CD4-positive, alpha-beta T cell treated with Interleukin-15 for 1 hour (primary cell): Measurements from ENCODE around the gene ICAM2.
A peak's percentile ranks its signal among the peaks of the same experiment; 100 is the strongest.

Experiments
- DNase-seq: peaks from one replicate; pipeline ENCODE4 v3.0.0-alpha.2; 2020

Gene ICAM2

GRCh38 chr17:64020056-64020766 lies at the start of gene ICAM2:
ICAM2 (minus strand) TSS chr17:64020633; CDS start chr17:64006691, 13,942 bp downstream.
- peak; percentile 97 for DNase-seq

- no peak for DNase-seq
Observed at GRCh38 chr17:64070213-64070612, 49.8 kb upstream of the ICAM2 start.

- DNase-seq = no peak
Observed at GRCh38 chr17:64069143-64069542, 48.7 kb upstream of the ICAM2 start.

- no peak for DNase-seq
Observed at GRCh38 chr17:64067657-64068056, 47.2 kb upstream of the ICAM2 start.

- peak; percentile 57 for DNase-seq
Observed at GRCh38 chr17:64066716-64067115, 46.3 kb upstream of the ICAM2 start.

GRCh38 chr17:64065161-64065560 lies 44.7 kb upstream of the ICAM2 start:
- DNase-seq = no peak

- DNase-seq = no peak
Observed at GRCh38 chr17:64064331-64064730, 43.9 kb upstream of the ICAM2 start.

GRCh38 chr17:64063766-64064224 lies 43.4 kb upstream of the ICAM2 start:
- DNase-seq = peak; percentile 59

- peak; percentile 65 for DNase-seq
Observed at GRCh38 chr17:64063088-64063487, 42.7 kb upstream of the ICAM2 start.

- DNase-seq = no peak
Observed at GRCh38 chr17:64061178-64061898, 40.9 kb upstream of the ICAM2 start.

GRCh38 chr17:64060331-64060730 lies 39.9 kb upstream of the ICAM2 start:
- DNase-seq = no peak

- DNase-seq = no peak
Observed at GRCh38 chr17:64059756-64060155, 39.3 kb upstream of the ICAM2 start.

- DNase-seq = no peak
Observed at GRCh38 chr17:64058621-64059020, 38.2 kb upstream of the ICAM2 start.

GRCh38 chr17:64057701-64058263 lies 37.3 kb upstream of the ICAM2 start:
- no peak for DNase-seq

- no peak for DNase-seq
Observed at GRCh38 chr17:64056269-64057005, 36.0 kb upstream of the ICAM2 start.

GRCh38 chr17:64055183-64056142 lies 35.0 kb upstream of the ICAM2 start:
- no peak for DNase-seq

- DNase-seq = no peak
Observed at GRCh38 chr17:64054304-64054703, 33.9 kb upstream of the ICAM2 start.

- no peak for DNase-seq
Observed at GRCh38 chr17:64053101-64053500, 32.7 kb upstream of the ICAM2 start.

- DNase-seq = no peak
Observed at GRCh38 chr17:64051153-64051552, 30.7 kb upstream of the ICAM2 start.

GRCh38 chr17:64048805-64049204 lies 28.4 kb upstream of the ICAM2 start:
- no peak for DNase-seq

- DNase-seq = no peak
Observed at GRCh38 chr17:64045176-64045575, 24.7 kb upstream of the ICAM2 start.
